ENCODE measurements around the gene SLC22A7. TPM values are rescaled to one million over a fixed set of nuclear protein-coding genes. Genes with fewer than 3 reads are reported as not detected.

The SLC22A7 gene
- total RNA-seq, 2 donors from 2014 or later: not detected

DNA sequence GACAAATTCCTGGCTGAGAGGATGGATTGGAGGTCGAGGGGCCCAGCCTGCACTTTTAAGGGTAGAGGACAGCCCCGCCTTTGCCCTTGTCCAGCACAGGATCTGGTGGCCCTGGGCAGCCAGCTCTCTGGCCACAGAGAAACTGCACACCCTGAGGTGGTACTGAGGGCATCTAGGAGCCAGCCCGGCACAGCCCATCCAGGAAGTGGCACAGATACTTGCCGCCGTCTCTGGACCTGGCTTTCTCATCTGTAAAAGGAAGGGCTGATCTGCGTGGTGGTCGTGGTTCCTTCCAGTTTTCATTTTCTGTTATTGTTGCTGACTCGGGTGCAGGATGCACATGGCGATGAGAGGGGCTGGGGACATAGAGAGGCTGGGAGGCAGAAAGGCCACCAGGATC, 16.0 kb upstream of the SLC22A7 start:
- 44 to 52% methylated on average over 8 to 9 of the region's 9 CpGs for WGBS, 2 donors
- no peak overlapping the region for H3K27ac ChIP-seq
- no peak for DNase-seq
- intact Hi-C loops (cut with DNase I): no loop called here
- no peak for TF ChIP-seq POLR2A (IDR thresholded peaks at IDR 0.05)
- TF ChIP-seq, protein P1, sequence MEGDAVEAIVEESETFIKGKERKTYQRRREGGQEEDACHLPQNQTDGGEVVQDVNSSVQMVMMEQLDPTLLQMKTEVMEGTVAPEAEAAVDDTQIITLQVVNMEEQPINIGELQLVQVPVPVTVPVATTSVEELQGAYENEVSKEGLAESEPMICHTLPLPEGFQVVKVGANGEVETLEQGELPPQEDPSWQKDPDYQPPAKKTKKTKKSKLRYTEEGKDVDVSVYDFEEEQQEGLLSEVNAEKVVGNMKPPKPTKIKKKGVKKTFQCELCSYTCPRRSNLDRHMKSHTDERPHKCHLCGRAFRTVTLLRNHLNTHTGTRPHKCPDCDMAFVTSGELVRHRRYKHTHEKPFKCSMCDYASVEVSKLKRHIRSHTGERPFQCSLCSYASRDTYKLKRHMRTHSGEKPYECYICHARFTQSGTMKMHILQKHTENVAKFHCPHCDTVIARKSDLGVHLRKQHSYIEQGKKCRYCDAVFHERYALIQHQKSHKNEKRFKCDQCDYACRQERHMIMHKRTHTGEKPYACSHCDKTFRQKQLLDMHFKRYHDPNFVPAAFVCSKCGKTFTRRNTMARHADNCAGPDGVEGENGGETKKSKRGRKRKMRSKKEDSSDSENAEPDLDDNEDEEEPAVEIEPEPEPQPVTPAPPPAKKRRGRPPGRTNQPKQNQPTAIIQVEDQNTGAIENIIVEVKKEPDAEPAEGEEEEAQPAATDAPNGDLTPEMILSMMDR (IDR thresholded peaks at IDR 0.05): no peak
- H3K27me3 ChIP-seq: no peaks in the 10 kb centered on the region
- ATAC-seq: no peak
- H3K4me3 ChIP-seq: no peak overlapping the region
- no peaks in the 10 kb centered on the region for H3K36me3 ChIP-seq (replicated peaks in 1 of 2; ENCODE audit: insufficient read depth in 1 of 2, low read depth in 2 of 2)
- no peaks in the 10 kb centered on the region for H3K9me3 ChIP-seq
- H3K4me1 ChIP-seq: no peaks in the 10 kb centered on the region

DNA sequence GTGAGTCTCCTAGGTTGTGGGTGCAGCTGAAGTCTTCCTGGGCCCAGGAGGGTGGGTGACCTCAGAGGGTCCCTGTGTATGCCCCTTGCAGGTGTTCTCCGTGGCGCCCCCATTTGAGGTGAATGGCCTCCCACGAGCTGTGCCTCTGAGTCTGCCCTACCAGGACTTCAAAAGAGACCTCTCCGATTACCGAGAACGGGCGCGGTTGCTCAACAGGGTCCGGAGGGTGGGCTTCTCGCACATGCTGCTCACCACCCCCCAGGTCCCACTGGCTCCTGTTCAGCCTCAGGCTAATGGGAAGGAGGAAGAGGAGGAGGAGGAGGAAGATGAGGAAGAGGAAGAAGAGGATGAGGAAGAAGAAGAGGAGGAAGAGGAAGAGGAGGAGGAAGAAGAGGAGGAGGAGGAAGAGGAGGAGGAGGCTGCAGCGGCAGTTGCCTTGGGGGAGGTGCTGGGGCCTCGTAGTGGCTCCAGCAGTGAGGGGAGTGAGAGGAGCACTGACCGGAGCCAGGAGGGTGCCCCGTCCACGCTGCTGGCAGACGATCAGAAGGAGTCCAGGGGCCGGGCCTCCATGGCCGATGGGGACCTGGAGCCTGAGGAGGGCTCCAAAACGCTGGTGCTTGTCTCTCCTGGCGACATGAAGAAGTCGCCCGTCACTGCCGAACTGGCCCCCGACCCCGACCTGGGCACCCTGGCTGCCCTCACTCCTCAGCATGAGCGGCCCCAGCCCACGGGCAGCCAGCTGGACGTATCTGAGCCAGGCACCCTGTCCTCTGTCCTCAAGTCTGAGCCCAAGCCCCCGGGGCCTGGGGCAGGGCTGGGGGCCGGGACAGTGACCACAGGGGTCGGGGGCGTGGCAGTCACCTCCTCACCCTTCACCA, 15.2 kb upstream of the SLC22A7 start:
- intact Hi-C loops (cut with DNase I): no loop called here
- Histone ChIP-seq H3K36me3 (replicated peaks in 1 of 2; ENCODE audit: insufficient read depth in 1 of 2, low read depth in 2 of 2) (no peaks in the 10 kb centered on the region), H3K4me3 (no peak overlapping the region), H3K4me1 (no peaks in the 10 kb centered on the region), H3K27me3 (no peaks in the 10 kb centered on the region), H3K27ac (no peak overlapping the region), H3K9me3 (no peaks in the 10 kb centered on the region)
- no peak for ATAC-seq
- no peak for TF ChIP-seq POLR2A (IDR thresholded peaks at IDR 0.05)
- TF ChIP-seq, protein P1 (IDR thresholded peaks at IDR 0.05): no peak
- 62% methylated on average over 18 to 32 of the region's 32 CpGs for WGBS, 2 donors
- no peak for DNase-seq

DNA sequence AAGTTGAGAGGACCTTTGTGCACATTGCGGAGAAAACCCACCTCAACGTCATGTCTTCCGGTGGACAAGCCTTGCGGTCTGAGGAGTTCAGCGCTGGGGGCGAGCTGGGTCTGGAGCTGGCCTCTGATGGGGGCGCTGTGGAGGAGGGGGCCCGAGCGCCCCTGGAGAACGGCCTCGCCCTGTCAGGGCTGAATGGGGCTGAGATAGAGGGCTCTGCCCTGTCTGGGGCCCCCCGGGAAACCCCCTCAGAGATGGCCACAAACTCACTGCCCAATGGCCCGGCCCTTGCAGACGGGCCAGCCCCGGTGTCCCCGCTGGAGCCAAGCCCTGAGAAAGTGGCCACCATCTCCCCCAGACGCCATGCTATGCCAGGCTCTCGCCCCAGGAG, 14.6 kb upstream of the SLC22A7 start:
- H3K4me1 ChIP-seq: no peaks in the 10 kb centered on the region
- H3K9me3 ChIP-seq: no peaks in the 10 kb centered on the region
- TF ChIP-seq, protein P1 (IDR thresholded peaks at IDR 0.05): no peak
- no peak for TF ChIP-seq POLR2A (IDR thresholded peaks at IDR 0.05)
- ATAC-seq (no peak), DNase-seq (no peak)
- no peaks in the 10 kb centered on the region for H3K27me3 ChIP-seq
- 74% methylated on average over 18 of the region's 18 CpGs; no CpG with 5 or more reads in 1 of the 2 donors for WGBS, 2 donors
- no peaks in the 10 kb centered on the region for H3K36me3 ChIP-seq (replicated peaks in 1 of 2; ENCODE audit: insufficient read depth in 1 of 2, low read depth in 2 of 2)
- intact Hi-C loops (cut with DNase I): no loop called here
- H3K27ac ChIP-seq: no peak overlapping the region
- H3K4me3 ChIP-seq: no peak overlapping the region

DNA sequence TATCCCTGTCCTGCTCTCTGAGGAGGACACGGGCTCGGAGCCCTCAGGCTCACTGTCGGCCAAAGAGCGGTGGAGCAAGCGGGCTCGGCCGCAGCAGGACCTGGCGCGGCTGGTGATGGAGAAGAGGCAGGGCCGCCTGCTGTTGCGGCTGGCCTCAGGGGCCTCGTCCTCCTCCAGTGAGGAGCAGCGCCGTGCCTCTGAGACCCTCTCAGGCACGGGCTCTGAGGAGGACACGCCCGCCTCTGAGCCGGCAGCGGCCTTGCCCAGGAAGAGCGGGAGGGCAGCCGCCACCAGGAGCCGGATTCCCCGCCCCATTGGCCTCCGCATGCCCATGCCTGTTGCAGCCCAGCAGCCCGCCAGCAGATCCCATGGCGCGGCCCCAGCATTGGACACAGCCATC, 14.2 kb upstream of the SLC22A7 start:
- 69 to 70% methylated on average over 4 to 16 of the region's 27 CpGs for WGBS, 2 donors

More for the DNA sequence above, 14.2 kb upstream of the SLC22A7 start:
- TF ChIP-seq, protein P1 (IDR thresholded peaks at IDR 0.05): no peak
- no peak for TF ChIP-seq POLR2A (IDR thresholded peaks at IDR 0.05)
- H3K36me3 ChIP-seq (replicated peaks in 1 of 2; ENCODE audit: insufficient read depth in 1 of 2, low read depth in 2 of 2): no peaks in the 10 kb centered on the region
- no peaks in the 10 kb centered on the region for H3K9me3 ChIP-seq
- no peak for ATAC-seq
- intact Hi-C loops (cut with DNase I): no loop called here
- H3K27ac ChIP-seq: no peak overlapping the region
- no peak for DNase-seq
- H3K4me1 ChIP-seq: no peaks in the 10 kb centered on the region
- no peaks in the 10 kb centered on the region for H3K27me3 ChIP-seq
- no peak overlapping the region for H3K4me3 ChIP-seq
